Measurements from ENCODE around the gene PRR15.

Gene PRR15

DNA sequence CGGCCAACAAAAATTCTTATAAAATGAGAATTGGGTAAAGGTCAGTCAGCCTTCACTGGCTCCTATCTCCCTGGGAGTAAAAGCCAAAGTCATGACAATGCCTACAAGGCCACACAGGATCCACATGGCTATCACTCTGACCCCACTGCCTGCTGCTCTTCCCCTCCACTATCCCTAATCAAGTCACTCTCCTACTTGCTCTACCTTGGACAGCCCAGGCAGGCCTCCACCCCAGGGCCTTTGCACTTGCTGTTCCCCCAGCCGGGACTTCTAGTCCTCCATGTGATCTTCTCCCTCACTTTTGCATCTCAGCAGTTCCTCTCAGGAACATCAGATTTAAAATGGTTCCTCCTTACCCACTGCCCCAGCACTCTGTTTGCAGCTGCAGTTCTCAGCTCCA, 50.6 kb downstream of the PRR15 start:
- TF ChIP-seq, protein P1, sequence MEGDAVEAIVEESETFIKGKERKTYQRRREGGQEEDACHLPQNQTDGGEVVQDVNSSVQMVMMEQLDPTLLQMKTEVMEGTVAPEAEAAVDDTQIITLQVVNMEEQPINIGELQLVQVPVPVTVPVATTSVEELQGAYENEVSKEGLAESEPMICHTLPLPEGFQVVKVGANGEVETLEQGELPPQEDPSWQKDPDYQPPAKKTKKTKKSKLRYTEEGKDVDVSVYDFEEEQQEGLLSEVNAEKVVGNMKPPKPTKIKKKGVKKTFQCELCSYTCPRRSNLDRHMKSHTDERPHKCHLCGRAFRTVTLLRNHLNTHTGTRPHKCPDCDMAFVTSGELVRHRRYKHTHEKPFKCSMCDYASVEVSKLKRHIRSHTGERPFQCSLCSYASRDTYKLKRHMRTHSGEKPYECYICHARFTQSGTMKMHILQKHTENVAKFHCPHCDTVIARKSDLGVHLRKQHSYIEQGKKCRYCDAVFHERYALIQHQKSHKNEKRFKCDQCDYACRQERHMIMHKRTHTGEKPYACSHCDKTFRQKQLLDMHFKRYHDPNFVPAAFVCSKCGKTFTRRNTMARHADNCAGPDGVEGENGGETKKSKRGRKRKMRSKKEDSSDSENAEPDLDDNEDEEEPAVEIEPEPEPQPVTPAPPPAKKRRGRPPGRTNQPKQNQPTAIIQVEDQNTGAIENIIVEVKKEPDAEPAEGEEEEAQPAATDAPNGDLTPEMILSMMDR (IDR thresholded peaks at IDR 0.05; ENCODE audit: insufficient read depth, low read length): no peak
- TF ChIP-seq SPI1 (IDR thresholded peaks at IDR 0.05; ENCODE audit: borderline replicate concordance, low read depth) (no peak), POLR2AphosphoS5 (IDR thresholded peaks at IDR 0.05; ENCODE audit: low read depth) (no peak), GABPA (IDR thresholded peaks at IDR 0.05; ENCODE audit: low read depth) (no peak)
- no peak for DNase-seq (ENCODE audit: low read depth in 1 of 2, low spot score in 1 of 2)
- Histone ChIP-seq H3K27ac (replicated peaks) (no peak overlapping the region), H3K4me3 (replicated peaks; ENCODE audit: insufficient read depth, low read length) (no peak overlapping the region), H3K27me3 (ENCODE audit: insufficient read depth, poor library complexity, severe bottlenecking) (no peaks in the 10 kb centered on the region)
